NOMO-1 treated with DMSO at 0.1 percent for 48 hours (cell line): ENCODE data around the gene LMAN2.
"Not testable (repeated sequence)": the region's sequence is repeated elsewhere in the genome, so short reads cannot be mapped to it uniquely, and the experiment has no call there.

Experiments
- DNase-seq: peaks from one replicate; lab custom pipeline; 2025; ENCODE audit not compliant: unreplicated experiment; lab: John Stamatoyannopoulos, UW

Gene LMAN2

GRCh38 chr5:177308740-177309139 is 42.7 kb downstream of the LMAN2 start:
- DNase-seq: no peak

- peak; percentile 61 for DNase-seq
These were observed 43.7 kb downstream of the LMAN2 start for GRCh38 chr5:177307544-177308363.

- peak; percentile 99 for DNase-seq
These were observed 44.6 kb downstream of the LMAN2 start for GRCh38 chr5:177306674-177307543.

GRCh38 chr5:177306103-177306640 is 45.3 kb downstream of the LMAN2 start:
- not testable (repeated sequence) for DNase-seq

- no peak for DNase-seq
These were observed 46.9 kb downstream of the LMAN2 start for GRCh38 chr5:177304392-177305119.

GRCh38 chr5:177303925-177304391 is 47.5 kb downstream of the LMAN2 start:
- DNase-seq: no peak

GRCh38 chr5:177303121-177303924 is 48.1 kb downstream of the LMAN2 start, which contains the start of the genes PRELID1 and RAB24:
Gene PRELID1 (plus strand): TSS chr5:177303799. CDS start chr5:177303986, 187 bp downstream.
Gene RAB24 (minus strand): TSS chr5:177303719. CDS start chr5:177303288, 431 bp downstream.
- peak; percentile 64 for DNase-seq

- DNase-seq: no peak
These were observed 48.9 kb downstream of the LMAN2 start for GRCh38 chr5:177302354-177303110.

GRCh38 chr5:177301503-177302165 is 49.8 kb downstream of the LMAN2 start:
- no peak for DNase-seq

GRCh38 chr5:177300951-177301350 is 50.5 kb downstream of the LMAN2 start:
- no peak for DNase-seq

GRCh38 chr5:177300236-177300880 is 51.1 kb downstream of the LMAN2 start:
- DNase-seq: peak; percentile 95

- DNase-seq: no peak
These were observed 51.8 kb downstream of the LMAN2 start for GRCh38 chr5:177299697-177300096.

GRCh38 chr5:177297922-177298321 is 53.5 kb downstream of the LMAN2 start:
- DNase-seq: no peak

GRCh38 chr5:177296581-177296980 is 54.9 kb downstream of the LMAN2 start:
- no peak for DNase-seq

GRCh38 chr5:177295924-177296323 is 55.5 kb downstream of the LMAN2 start:
- DNase-seq: peak; percentile 32

- no peak for DNase-seq
These were observed 56.8 kb downstream of the LMAN2 start for GRCh38 chr5:177294632-177295031.

- DNase-seq: no peak
These were observed 57.5 kb downstream of the LMAN2 start for GRCh38 chr5:177293819-177294581.
